HG02678 (cell line): ENCODE results near the gene PRXL2C.
"Not testable (repeated sequence)": the region's sequence is repeated elsewhere in the genome, so short reads cannot be mapped to it uniquely, and the experiment has no call there.

ENCODE experiments used
- ATAC-seq: cut with Tn5 transposase; IDR thresholded peaks from one replicate; pipeline ENCODE4 v1.9.1; 2021; ENCODE audit warnings: mild to moderate bottlenecking, moderate library complexity; ENCODE audit not compliant: unreplicated experiment

Gene PRXL2C

GRCh38 chr9:96649620-96650324, 5.3 kb downstream of the PRXL2C start:
- ATAC-seq, result no peak

GRCh38 chr9:96646081-96646991, 8.8 kb downstream of the PRXL2C start:
- no peak for ATAC-seq

- no peak for ATAC-seq
Observed at GRCh38 chr9:96644137-96644536, 11.0 kb downstream of the PRXL2C start.

DNA sequence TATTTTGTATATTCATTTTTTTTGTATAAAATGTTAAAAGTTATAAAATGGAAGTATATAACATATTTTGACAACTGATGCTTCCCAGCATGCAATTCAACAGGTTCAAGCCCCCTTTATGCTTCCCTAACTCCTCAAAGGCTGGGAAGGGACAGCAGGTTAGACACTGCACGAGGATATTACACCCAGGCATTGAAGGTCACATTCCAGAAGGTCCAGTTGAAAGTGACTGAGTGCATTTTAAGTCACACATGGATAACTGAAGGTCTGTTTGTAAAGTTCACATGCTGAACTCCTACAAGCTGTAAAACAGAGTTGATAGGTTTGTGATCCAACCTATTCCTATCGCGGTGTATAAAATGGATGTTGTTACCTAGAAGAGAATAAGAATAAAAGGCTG, 13.6 kb downstream of the PRXL2C start:
- no peak for ATAC-seq

GRCh38 chr9:96638606-96639364, 16.3 kb downstream of the PRXL2C start:
- ATAC-seq, result no peak

DNA sequence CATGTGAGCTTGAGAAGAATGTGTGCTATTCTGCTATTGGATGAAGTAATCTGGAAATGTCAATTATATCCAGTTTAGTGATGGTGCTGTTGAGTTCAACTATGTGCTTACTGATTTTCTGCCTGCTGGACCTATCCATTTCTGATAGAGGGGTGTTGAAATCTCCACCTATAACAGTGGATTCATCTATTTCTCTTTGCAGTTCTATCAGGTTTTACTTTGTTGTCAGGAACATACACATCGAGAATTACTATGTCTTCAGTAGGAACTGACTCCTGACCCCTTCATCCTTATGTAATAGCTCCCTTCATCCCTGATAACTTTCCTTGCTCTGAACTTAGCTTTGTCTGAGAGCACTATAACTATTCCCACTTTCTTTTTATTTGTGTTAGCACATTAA, 18.7 kb downstream of the PRXL2C start:
- ATAC-seq, result no peak

GRCh38 chr9:96633579-96633978, 21.5 kb downstream of the PRXL2C start:
- ATAC-seq, result not testable (repeated sequence)

DNA sequence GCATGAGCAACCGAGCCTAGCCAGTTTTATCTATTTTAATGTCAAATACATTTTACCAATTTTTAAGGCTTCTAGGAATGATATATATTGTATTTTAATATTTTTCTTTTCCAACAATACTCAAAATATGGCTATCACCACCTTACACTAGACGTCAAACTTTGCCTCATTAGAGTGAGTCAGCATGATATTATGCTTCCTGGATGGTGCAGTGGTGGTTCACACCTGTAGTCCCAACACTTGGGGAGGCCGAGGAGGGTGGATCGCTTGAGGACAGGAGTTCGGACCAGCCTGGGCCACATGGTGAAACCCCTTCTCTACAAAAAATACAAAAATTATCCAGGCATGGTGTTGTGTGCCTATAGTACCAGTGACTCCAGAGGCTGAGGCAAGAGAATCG, 28.2 kb downstream of the PRXL2C start:
- ATAC-seq, result no peak

GRCh38 chr9:96621618-96622017, 33.5 kb downstream of the PRXL2C start:
- ATAC-seq, result no peak

DNA sequence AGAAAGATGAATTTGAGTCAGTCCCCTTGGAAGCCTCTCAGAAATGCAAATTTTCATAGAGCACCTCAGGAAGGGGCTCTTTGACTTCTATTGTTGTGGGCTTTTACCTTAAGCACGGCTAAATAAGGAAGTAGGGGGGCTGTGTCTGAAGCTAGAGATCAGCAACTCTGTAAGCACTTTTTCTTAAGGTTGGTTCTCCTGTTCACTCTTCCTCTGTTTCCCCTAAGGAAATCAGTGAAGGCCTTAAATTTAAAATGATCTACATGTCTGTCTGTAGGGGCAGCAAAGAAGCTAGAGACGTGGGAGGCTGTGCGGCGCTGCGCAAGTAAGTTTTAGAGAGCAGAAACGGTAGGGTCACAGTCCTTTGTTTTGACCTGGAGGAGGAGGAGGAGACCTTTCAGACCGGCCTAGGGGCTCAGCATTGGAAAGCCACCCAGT, 34.3 kb downstream of the PRXL2C start:
- ATAC-seq, result no peak

- ATAC-seq, result no peak
Observed at GRCh38 chr9:96620181-96620514, 35.0 kb downstream of the PRXL2C start.

DNA sequence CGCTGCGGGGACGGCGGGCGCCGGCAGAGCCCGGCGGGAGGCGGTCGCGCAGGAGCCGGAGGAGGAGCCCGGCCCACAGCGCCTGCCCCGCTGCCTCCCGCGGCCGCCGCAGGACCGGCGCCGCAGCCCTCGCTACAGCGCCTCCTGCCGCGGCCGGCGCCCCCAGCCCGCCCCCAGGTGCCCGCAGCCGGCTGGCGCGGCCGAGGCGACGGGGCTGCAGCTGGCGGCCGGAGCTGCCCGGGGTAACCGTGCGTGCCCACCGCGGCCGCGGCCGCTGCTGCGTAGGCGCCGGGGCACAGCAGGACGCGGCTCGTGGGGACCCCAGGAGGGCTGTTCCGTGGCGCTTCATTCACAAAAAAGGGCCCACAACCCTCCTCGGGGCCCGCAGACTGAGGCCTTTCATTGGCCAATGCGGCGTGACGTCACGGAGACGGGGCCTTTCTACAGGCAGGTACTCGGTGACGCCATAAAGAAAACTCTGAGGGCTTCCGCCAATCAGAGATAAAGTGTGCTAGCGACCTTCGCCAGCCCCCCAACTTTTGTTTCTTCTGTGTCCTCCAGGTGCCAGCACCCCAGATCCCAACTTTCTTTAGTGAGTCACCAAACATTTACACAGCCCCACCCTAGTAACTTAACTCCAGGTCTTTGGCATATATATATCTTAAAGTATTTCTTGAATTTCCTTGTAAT, 35.5 kb downstream of the PRXL2C start, which contains the start of gene CDC14B:
CDC14B (minus strand) TSS at position 353 of the 690 bp plus-strand sequence. CDS start 465 bp downstream, outside the sequence.
- peak; percentile 74 for ATAC-seq

DNA sequence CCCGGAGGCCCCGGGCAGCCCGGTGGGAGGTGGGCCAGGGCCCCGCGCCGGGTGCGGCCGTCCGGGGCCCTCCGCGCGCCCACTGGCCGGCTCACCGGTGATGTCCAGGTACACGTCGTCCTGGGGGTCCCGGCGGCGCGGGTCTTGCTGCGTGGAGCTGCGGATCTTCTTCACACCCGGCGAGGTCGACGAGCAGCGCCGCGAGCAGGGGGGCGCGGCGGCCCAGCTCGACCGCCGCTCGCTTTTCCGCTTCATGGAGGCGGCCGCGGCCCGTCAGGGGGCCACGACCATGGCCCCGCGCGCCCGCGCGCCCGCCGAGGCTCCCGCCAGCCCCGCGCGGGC, 36.0 kb downstream of the PRXL2C start:
- ATAC-seq, result peak; percentile 16

- ATAC-seq, result no peak
Observed at GRCh38 chr9:96618209-96619123, 36.7 kb downstream of the PRXL2C start.

GRCh38 chr9:96617439-96618185, 37.5 kb downstream of the PRXL2C start:
- no peak for ATAC-seq

- no peak for ATAC-seq
Observed at GRCh38 chr9:96616817-96617438, 38.2 kb downstream of the PRXL2C start.

- ATAC-seq, result no peak
Observed at GRCh38 chr9:96615411-96615810, 39.7 kb downstream of the PRXL2C start.

GRCh38 chr9:96614664-96615063, 40.5 kb downstream of the PRXL2C start:
- not testable (repeated sequence) for ATAC-seq
